HCT116 (cell line): ENCODE results near the gene PRKCZ. TPM values are rescaled to one million over a fixed set of nuclear protein-coding genes. Genes with fewer than 3 reads are reported as not detected.

Experiments
- ATAC-seq: fragments of 200-7000 bp; cut with Tn5 transposase; 2 replicates; pipeline ENCODE4 v1.9.1; 2020; ENCODE audit warnings: mild to moderate bottlenecking, moderate library complexity
- BruUV-seq: library from RNA; stranded (reverse); fragments of 400-500 nt; replicated peaks from 2 replicates; lab custom pipeline; 2021; lab: Mats Ljungman, UMichigan
- CTCF ChIA-PET: fragments of 300-600 bp; sonication (Branson Sonifier 250); formaldehyde crosslinking; loops from one replicate; lab custom pipeline; 2021; ENCODE audit warnings: antibody characterized with exemption; lab: Charles Lee
- POLR2A ChIA-PET: fragments of 300-600, 350-600 bp; sonication (Branson Sonifier 250); formaldehyde crosslinking; loops from one replicate; lab custom pipeline; 2021; ENCODE audit warnings: antibody characterized with exemption; lab: Charles Lee
- RAD21 ChIA-PET, 2 experiments: fragments of 300-600 bp; sonication (Branson Sonifier 250); formaldehyde crosslinking; loops; one replicate each; lab custom pipeline; 2023; ENCODE audit warnings: low total read pairs in 2 of 2; ENCODE audit not compliant: uncharacterized antibody in 2 of 2, unreplicated experiment in 2 of 2, low non-redundant PET in 1 of 2; lab: Charles Lee
- DNase-seq: peaks from one replicate; pipeline ENCODE4 v3.0.0-alpha.2; 2010; ENCODE audit warnings: low read depth, low spot score
- H2AFZ ChIP-seq: fragments of 200-600 bp; shearing (Covaris generic), sonication (generic); 2 replicates; pipeline ENCODE4 v1.6.1; 2017; ENCODE audit warnings: low read depth, mixed run types, mixed read lengths, antibody characterized with exemption, low read length; ENCODE audit not compliant: poor library complexity, severe bottlenecking
- H3K27ac ChIP-seq: 2 replicates; pipeline ENCODE4 v1.5.1; 2012; ENCODE audit warnings: low read depth, low read length
- H3K27me3 ChIP-seq: fragments of 200-600 bp; sonication (generic); 2 replicates; pipeline ENCODE4 v1.6.1; 2016; ENCODE audit warnings: mixed run types, low read length, mixed read lengths; ENCODE audit not compliant: insufficient read depth
- H3K36me3 ChIP-seq, 2 experiments: fragments of 200-500 bp in 1 of 2; fragments of 200-600 bp in 1 of 2; sonication (Bioruptor generic) in 1 of 2; sonication (generic) in 1 of 2; 2 replicates each; pipeline versions ENCODE4 v1.5.1 to v1.6.1; 2014 to 2016; ENCODE audit warnings: low read length in 2 of 2, inconsistent platforms in 1 of 2, mixed read lengths in 1 of 2, mixed run types in 1 of 2; ENCODE audit not compliant: insufficient read depth in 2 of 2, control insufficient read depth in 1 of 2
- H3K4me1 ChIP-seq, 2 experiments: fragments of 200-600 bp in 1 of 2; sonication (generic) in 1 of 2; 2 replicates each; pipeline versions ENCODE4 v1.5.1 to v1.6.1; 2012 to 2017; ENCODE audit warnings: low read length in 2 of 2, inconsistent platforms in 1 of 2, mild to moderate bottlenecking in 1 of 2, mixed read lengths in 1 of 2, mixed run types in 1 of 2, moderate library complexity in 1 of 2; ENCODE audit not compliant: insufficient read depth in 2 of 2, control insufficient read depth in 1 of 2
- H3K4me2 ChIP-seq: fragments of 200-600 bp; sonication (generic); 2 replicates; pipeline ENCODE4 v1.6.1; 2017; ENCODE audit warnings: mixed run types, low read length, mixed read lengths
- H3K4me3 ChIP-seq, 2 experiments: fragments of 200-600 bp in 1 of 2; sonication (generic) in 1 of 2; replicated peaks in 1 of 2; 2 replicates each; pipeline ENCODE4 v1.5.1; 2011 to 2016; ENCODE audit warnings: low read length in 2 of 2, control low read depth in 1 of 2, low read depth in 1 of 2, mild to moderate bottlenecking in 1 of 2, mixed read lengths in 1 of 2, mixed run types in 1 of 2
- H3K79me2 ChIP-seq: fragments of 200-600 bp; sonication (generic); 2 replicates; pipeline ENCODE4 v1.6.1; 2017; ENCODE audit warnings: mild to moderate bottlenecking, mixed run types, low read length, moderate library complexity, mixed read lengths; ENCODE audit not compliant: insufficient read depth
- H3K9ac ChIP-seq: fragments of 200-600 bp; sonication (generic); 2 replicates; pipeline ENCODE4 v1.6.1; 2016; ENCODE audit warnings: low read length, mixed read lengths
- H3K9me2 ChIP-seq: fragments of 200-600 bp; sonication (generic), shearing (Covaris generic); 2 replicates; pipeline ENCODE4 v1.6.1; 2017; ENCODE audit warnings: mixed run types, mild to moderate bottlenecking, moderate library complexity; ENCODE audit not compliant: insufficient read depth
- H3K9me3 ChIP-seq, 2 experiments: fragments of 200-500 bp in 1 of 2; fragments of 200-600 bp in 1 of 2; sonication (Bioruptor generic) in 1 of 2; sonication (generic) in 1 of 2; 2 replicates each; pipeline ENCODE4 v1.6.1; 2014 to 2017; ENCODE audit warnings: low read length in 2 of 2, mixed read lengths in 2 of 2, inconsistent platforms in 1 of 2, low read depth in 1 of 2, mild to moderate bottlenecking in 1 of 2, mixed run types in 1 of 2, moderate library complexity in 1 of 2; ENCODE audit not compliant: control insufficient read depth in 1 of 2, insufficient read depth in 1 of 2
- H4K20me1 ChIP-seq: fragments of 200-600 bp; sonication (generic), shearing (Covaris generic); 2 replicates; pipeline ENCODE4 v1.6.1; 2017; ENCODE audit warnings: mixed run types, mild to moderate bottlenecking, moderate library complexity; ENCODE audit not compliant: insufficient read depth
- ATF3 ChIP-seq: IDR thresholded peaks from 2 replicates; pipeline ENCODE4 v1.6.1; 2012
- CTCF ChIP-seq, 3 experiments: fragments of 200-600 bp in 1 of 3; sonication (generic) in 1 of 3; IDR thresholded peaks in 2 of 3; conservative IDR thresholded peaks in 1 of 3; 2 replicates each; pipeline ENCODE4 v1.5.1; 2012 to 2017; ENCODE audit warnings: low read depth in 2 of 3, low read length in 2 of 3, antibody characterized with exemption in 1 of 3, borderline replicate concordance in 1 of 3, control low read depth in 1 of 3, mild to moderate bottlenecking in 1 of 3, mixed read lengths in 1 of 3, mixed run types in 1 of 3, moderate library complexity in 1 of 3; ENCODE audit not compliant: insufficient read depth in 1 of 3
- EGR1 ChIP-seq: IDR thresholded peaks from 2 replicates; pipeline ENCODE4 v1.6.1; 2012; ENCODE audit warnings: low read depth
- EZH2 ChIP-seq: fragments of 200-600 bp; sonication (generic); IDR thresholded peaks from 2 replicates; pipeline ENCODE4 v1.6.1; 2017; ENCODE audit warnings: antibody characterized with exemption, mixed run types
- FOSL1 ChIP-seq: IDR thresholded peaks from 2 replicates; pipeline ENCODE4 v1.6.1; 2012; ENCODE audit warnings: low read depth
- POLR2AphosphoS5 ChIP-seq: IDR thresholded peaks from 2 replicates; pipeline ENCODE4 v1.6.1; 2011; ENCODE audit warnings: mild to moderate bottlenecking, low read depth, low read length, moderate library complexity
- RAD21 ChIP-seq: IDR thresholded peaks from 2 replicates; pipeline ENCODE4 v1.6.1; 2012; ENCODE audit warnings: low read depth, mild to moderate bottlenecking
- TCF7L2 ChIP-seq: IDR thresholded peaks from 2 replicates; pipeline ENCODE4 v1.7.0; 2011; ENCODE audit warnings: borderline replicate concordance, inconsistent platforms; ENCODE audit not compliant: insufficient read depth, insufficient read length; ENCODE audit errors: extremely low read depth
- ZBTB33 ChIP-seq: IDR thresholded peaks from 2 replicates; pipeline ENCODE4 v1.6.1; 2011; ENCODE audit warnings: mild to moderate bottlenecking, low read length, moderate library complexity; ENCODE audit not compliant: insufficient replicate concordance; ENCODE audit errors: extremely low read depth
- ZFX ChIP-seq: fragments of 450-650 bp; IDR thresholded peaks from 2 replicates; pipeline ENCODE4 v1.6.1; 2017
- intact Hi-C: fragments of 100-400 bp; cut with micrococcal nuclease; formaldehyde crosslinking; loops from 2 replicates; pipeline ENCODE4 v1.10.0; 2022
- total RNA-seq: library from RNA; stranded (reverse); gene quantifications from one replicate; pipeline ENCODE4 v1.2.1, GENCODE V29; 2021; ENCODE audit not compliant: unreplicated experiment
- TF ChIP-seq, protein P1 (sequence below): IDR thresholded peaks from 2 replicates; pipeline ENCODE4 v1.6.1; 2012

PRKCZ gene
- total RNA-seq, 1 experiment from 2014 or later, result 46.8 TPM

DNA sequence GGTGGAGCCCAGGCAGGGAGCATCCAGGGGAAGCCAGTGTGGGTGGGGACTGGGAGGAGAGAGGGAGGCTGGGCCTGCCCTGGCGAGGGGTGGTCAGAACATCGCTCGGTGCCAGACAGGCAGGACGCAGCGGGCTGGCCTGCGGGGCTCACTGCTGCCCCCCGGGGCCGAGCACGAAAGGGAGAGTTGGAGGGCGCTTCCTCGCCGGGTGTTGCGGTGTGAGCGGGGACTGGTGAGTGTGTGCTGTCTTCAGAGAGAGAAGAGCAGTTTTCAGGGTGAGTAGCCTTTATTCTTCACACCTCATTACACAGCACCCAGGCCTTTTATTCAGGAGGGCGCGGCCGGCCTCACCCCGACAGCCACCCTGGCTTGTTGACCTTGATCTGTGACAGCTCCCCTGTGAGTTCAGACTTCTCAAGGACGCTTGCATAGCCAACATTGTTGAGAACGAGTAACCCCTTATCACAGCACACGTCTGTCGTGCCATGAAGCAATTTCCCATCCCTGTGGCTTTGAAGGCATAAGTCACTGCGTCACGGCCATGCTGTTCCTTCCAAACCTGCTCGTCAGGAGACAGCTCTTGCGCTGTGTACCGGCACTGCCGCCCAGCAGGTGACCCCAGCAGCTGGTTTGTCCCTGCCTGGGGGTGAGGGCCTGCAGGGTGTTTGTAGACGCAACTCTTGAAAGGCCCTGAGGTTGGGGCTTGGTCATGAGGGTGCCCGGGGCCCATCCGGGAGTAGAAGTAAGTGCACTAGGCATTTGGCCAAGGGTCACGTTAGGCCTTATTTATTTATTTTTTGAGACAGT lies 54.6 kb downstream of the PRKCZ start:
- H3K4me1 ChIP-seq, result no peaks in the 10 kb centered on the region
- H3K79me2 ChIP-seq, result no peaks in the 10 kb centered on the region
- POLR2A ChIA-PET, result no interaction called here
- H3K36me3 ChIP-seq, result no peaks in the 10 kb centered on the region; a peak in 1 of 4 replicates
- CTCF ChIA-PET, result no interaction called here
- H3K4me3 ChIP-seq, result no peak overlapping the region
- no peak overlapping the region for H3K27ac ChIP-seq
- no peak overlapping the region for H3K4me2 ChIP-seq
- H3K9me2 ChIP-seq, result no peaks in the 10 kb centered on the region
- no peaks in the 10 kb centered on the region for H3K9me3 ChIP-seq
- no peak overlapping the region for H3K9ac ChIP-seq
- no peaks in the 10 kb centered on the region for H4K20me1 ChIP-seq
- RAD21 ChIA-PET, result no interaction called here
- no TSS peak for BruUV-seq
- intact Hi-C loops, result no loop called here
- ATAC-seq (no peak), DNase-seq (no peak)
- no peak for TF ChIP-seq ATF3
- TF ChIP-seq, protein P1, sequence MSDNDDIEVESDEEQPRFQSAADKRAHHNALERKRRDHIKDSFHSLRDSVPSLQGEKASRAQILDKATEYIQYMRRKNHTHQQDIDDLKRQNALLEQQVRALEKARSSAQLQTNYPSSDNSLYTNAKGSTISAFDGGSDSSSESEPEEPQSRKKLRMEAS, result no peak
- TF ChIP-seq ZFX, result no peak
- no peak for TF ChIP-seq POLR2AphosphoS5
- TF ChIP-seq EGR1, result no peak
- TF ChIP-seq TCF7L2, result no peak
- TF ChIP-seq CTCF (IDR thresholded peaks at IDR 0.05 in 2 of 3, conservative IDR thresholded peaks at IDR 0.05 in 1 of 3; ENCODE audit: borderline replicate concordance in 1 of 3, insufficient read depth in 1 of 3, low read depth in 2 of 3, low read length in 2 of 3), result no peak
- no peak for TF ChIP-seq RAD21
- no peak for TF ChIP-seq ZBTB33
- TF ChIP-seq EZH2, result no peak
- TF ChIP-seq FOSL1, result no peak
- TF ChIP-seq, all 23 proteins: peak for 0
- Histone ChIP-seq H2AFZ (no peak overlapping the region), H3K27me3 (no peaks in the 10 kb centered on the region)
